Neutrophil (primary cell): Measurements from ENCODE around the gene ESM1.

Experiments
- H3K27ac ChIP-seq: fragments of 200-600 bp; sonication (generic); 2 replicates; pipeline ENCODE4 v1.5.1; 2016; ENCODE audit warnings: mild to moderate bottlenecking, moderate library complexity
- H3K27me3 ChIP-seq: fragments of 200-600 bp; sonication (generic); 2 replicates; pipeline ENCODE4 v1.6.0; 2016; ENCODE audit warnings: mild to moderate bottlenecking
- H3K36me3 ChIP-seq: fragments of 200-600 bp; sonication (generic); 2 replicates; pipeline ENCODE4 v1.5.1; 2017
- H3K4me1 ChIP-seq, 2 experiments: fragments of 200-600 bp in 1 of 2; sonication (generic) in 1 of 2; 1 replicate in 1 of 2; 2 replicates in 1 of 2; pipeline versions ENCODE4 v1.5.1 to v1.6.1; 2013 to 2016; ENCODE audit warnings: low read depth in 1 of 2, low read length in 1 of 2, mild to moderate bottlenecking in 1 of 2, moderate library complexity in 1 of 2; ENCODE audit not compliant: control insufficient read depth in 1 of 2, insufficient read depth in 1 of 2
- H3K4me3 ChIP-seq, 2 experiments: fragments of 200-600 bp in 1 of 2; sonication (generic) in 1 of 2; 1 replicate in 1 of 2; 2 replicates in 1 of 2; pipeline ENCODE4 v1.5.1; 2013 to 2016; ENCODE audit warnings: low read depth in 1 of 2, low read length in 1 of 2, mild to moderate bottlenecking in 1 of 2, moderate library complexity in 1 of 2
- H3K9me3 ChIP-seq: fragments of 200-600 bp; sonication (generic); 2 replicates; pipeline ENCODE4 v1.5.1; 2016
- TF ChIP-seq, protein P1 (sequence below): fragments of 200-600 bp; sonication (generic); IDR thresholded peaks from 2 replicates; pipeline ENCODE4 v1.5.1; 2016; ENCODE audit warnings: antibody characterized with exemption

ESM1 gene

GRCh38 chr5:54993318-54993717, 7.9 kb upstream of the ESM1 start:
- no peak overlapping the region for H3K4me3 ChIP-seq

GRCh38 chr5:54991416-54991815, 6.0 kb upstream of the ESM1 start:
- Histone ChIP-seq H3K4me1 (no peaks in the 10 kb centered on the region), H3K27ac (no peak overlapping the region), H3K9me3 (no peaks in the 10 kb centered on the region), H3K36me3 (no peaks in the 10 kb centered on the region), H3K27me3 (peaks cover 3% of the 10 kb centered on the region), H3K4me3 (no peak overlapping the region)
- TF ChIP-seq, protein P1, sequence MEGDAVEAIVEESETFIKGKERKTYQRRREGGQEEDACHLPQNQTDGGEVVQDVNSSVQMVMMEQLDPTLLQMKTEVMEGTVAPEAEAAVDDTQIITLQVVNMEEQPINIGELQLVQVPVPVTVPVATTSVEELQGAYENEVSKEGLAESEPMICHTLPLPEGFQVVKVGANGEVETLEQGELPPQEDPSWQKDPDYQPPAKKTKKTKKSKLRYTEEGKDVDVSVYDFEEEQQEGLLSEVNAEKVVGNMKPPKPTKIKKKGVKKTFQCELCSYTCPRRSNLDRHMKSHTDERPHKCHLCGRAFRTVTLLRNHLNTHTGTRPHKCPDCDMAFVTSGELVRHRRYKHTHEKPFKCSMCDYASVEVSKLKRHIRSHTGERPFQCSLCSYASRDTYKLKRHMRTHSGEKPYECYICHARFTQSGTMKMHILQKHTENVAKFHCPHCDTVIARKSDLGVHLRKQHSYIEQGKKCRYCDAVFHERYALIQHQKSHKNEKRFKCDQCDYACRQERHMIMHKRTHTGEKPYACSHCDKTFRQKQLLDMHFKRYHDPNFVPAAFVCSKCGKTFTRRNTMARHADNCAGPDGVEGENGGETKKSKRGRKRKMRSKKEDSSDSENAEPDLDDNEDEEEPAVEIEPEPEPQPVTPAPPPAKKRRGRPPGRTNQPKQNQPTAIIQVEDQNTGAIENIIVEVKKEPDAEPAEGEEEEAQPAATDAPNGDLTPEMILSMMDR: no peak

More at GRCh38 chr5:54993318-54993717, 7.9 kb upstream of the ESM1 start:
- H3K36me3 ChIP-seq: no peaks in the 10 kb centered on the region
- H3K9me3 ChIP-seq: no peaks in the 10 kb centered on the region
- H3K4me1 ChIP-seq: no peaks in the 10 kb centered on the region
- no peaks in the 10 kb centered on the region for H3K27me3 ChIP-seq
- TF ChIP-seq, protein P1: no peak
- no peak overlapping the region for H3K27ac ChIP-seq

GRCh38 chr5:54990841-54991258, 5.5 kb upstream of the ESM1 start:
- Histone ChIP-seq H3K27ac (no peak overlapping the region), H3K27me3 (peaks cover 9% of the 10 kb centered on the region), H3K36me3 (no peaks in the 10 kb centered on the region), H3K9me3 (no peaks in the 10 kb centered on the region), H3K4me3 (no peak overlapping the region), H3K4me1 (no peaks in the 10 kb centered on the region)
- TF ChIP-seq, protein P1: no peak

DNA sequence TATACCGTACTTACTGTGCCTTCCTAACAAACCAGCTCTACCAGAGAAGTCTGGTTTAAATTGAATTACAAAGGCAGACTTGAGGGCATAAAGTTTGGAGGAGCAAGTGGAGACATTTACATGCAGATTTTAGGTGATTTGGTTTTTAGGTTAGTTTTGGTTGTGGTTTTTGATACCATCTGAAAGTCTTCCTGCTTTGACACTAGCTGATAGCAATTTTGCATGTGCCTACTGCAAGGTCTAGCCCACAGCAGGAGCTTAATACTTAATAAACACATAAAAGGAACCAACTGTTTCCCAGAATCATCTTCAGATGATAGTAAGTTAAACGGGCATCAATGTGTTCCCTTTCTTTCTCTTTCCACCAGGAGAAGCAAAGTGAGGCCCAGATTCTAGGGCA, 3.4 kb upstream of the ESM1 start:
- Histone ChIP-seq H3K36me3 (no peaks in the 10 kb centered on the region), H3K4me3 (no peak overlapping the region), H3K27me3 (peaks cover 26% of the 10 kb centered on the region), H3K27ac (no peak overlapping the region), H3K9me3 (no peaks in the 10 kb centered on the region), H3K4me1 (peaks cover 0 to 2% of the 10 kb centered on the region in 2 experiments)
- TF ChIP-seq, protein P1: no peak

DNA sequence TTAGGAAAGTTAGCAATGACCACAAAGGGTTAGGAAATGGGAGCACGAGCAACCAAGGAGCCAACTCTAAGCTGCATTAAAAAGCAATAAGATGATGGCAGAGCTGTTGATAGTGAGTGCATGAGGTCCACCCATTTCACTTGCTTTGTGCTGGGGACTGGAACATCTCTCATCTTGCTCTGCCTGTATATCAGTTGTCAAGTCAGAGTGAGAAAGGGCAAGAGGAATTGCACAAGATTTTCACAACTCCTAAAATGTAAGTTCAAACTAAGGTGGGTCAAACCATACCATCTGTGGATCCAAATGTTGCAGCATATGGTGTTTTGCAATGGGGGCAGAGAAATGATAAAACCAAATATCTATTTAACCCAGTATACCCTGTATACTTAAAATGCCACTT, 2.8 kb upstream of the ESM1 start:
- no peak overlapping the region for H3K27ac ChIP-seq
- no peaks in the 10 kb centered on the region for H3K9me3 ChIP-seq
- TF ChIP-seq, protein P1: no peak
- peaks cover 32% of the 10 kb centered on the region for H3K27me3 ChIP-seq
- no peak overlapping the region for H3K4me3 ChIP-seq
- H3K36me3 ChIP-seq: no peaks in the 10 kb centered on the region
- H3K4me1 ChIP-seq: peaks cover 0 to 4% of the 10 kb centered on the region in 2 experiments

DNA sequence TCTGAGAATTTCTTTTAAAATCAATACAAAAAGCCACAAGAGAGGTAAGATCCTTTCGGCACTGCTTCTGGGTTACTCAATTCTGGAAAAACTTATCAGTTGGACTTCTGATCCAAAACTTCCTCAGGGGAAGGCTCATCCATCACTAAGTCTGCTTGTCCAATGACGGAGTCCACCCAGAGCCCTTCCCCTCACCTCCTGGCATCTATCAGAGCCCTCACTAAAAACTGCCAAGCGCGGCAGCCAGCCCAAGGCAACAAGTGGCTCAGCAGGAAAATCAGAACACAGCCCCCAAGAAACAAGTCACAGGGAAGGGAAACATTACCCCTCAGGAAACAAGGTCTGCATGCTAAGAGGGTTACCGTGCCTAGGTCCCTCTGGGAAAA, 869 bp upstream of the ESM1 start:
- Histone ChIP-seq H3K4me3 (no peak overlapping the region), H3K27ac (no peak overlapping the region), H3K27me3 (peaks cover 33% of the 10 kb centered on the region), H3K9me3 (no peaks in the 10 kb centered on the region), H3K4me1 (peaks cover 0 to 4% of the 10 kb centered on the region in 2 experiments), H3K36me3 (no peaks in the 10 kb centered on the region)
- TF ChIP-seq, protein P1: no peak
